OCI-LY1 (cell line): ENCODE measurements around the gene PDZRN3.

ENCODE experiments used
- EZH2 ChIP-seq: fragments of 200-600 bp; sonication (generic), shearing (Covaris generic); IDR thresholded peaks from 2 replicates; pipeline ENCODE4 v1.8.0; 2017; ENCODE audit warnings: borderline replicate concordance, mixed run types, mild to moderate bottlenecking, antibody characterized with exemption, low read length, moderate library complexity, mixed read lengths
- TF ChIP-seq, protein P1 (sequence below): fragments of 200-600 bp; sonication (generic), shearing (Covaris generic); IDR thresholded peaks from 2 replicates; pipeline ENCODE4 v1.5.1; 2017; ENCODE audit warnings: mild to moderate bottlenecking, antibody characterized with exemption, low read length, moderate library complexity, mixed read lengths

DNA sequence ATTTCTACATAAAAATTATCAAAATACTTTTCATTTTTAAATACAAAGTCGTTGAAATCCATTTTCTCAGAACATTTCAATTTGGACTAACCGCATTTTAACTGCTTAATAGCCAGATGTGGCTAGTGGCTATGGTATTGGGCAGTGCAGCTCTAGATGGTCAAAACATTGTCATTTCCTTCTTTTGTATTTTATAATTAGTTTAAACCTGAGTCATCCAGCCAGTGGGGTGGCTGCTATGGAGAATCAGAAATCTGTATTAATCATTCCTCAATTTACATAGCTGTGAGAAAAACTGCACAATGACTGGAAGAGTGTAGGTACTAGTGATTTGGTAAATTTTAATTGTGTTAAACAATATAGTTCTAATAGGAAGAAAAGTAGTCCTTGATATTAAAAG, 245.3 kb downstream of the PDZRN3 start:
- TF ChIP-seq, protein P1, sequence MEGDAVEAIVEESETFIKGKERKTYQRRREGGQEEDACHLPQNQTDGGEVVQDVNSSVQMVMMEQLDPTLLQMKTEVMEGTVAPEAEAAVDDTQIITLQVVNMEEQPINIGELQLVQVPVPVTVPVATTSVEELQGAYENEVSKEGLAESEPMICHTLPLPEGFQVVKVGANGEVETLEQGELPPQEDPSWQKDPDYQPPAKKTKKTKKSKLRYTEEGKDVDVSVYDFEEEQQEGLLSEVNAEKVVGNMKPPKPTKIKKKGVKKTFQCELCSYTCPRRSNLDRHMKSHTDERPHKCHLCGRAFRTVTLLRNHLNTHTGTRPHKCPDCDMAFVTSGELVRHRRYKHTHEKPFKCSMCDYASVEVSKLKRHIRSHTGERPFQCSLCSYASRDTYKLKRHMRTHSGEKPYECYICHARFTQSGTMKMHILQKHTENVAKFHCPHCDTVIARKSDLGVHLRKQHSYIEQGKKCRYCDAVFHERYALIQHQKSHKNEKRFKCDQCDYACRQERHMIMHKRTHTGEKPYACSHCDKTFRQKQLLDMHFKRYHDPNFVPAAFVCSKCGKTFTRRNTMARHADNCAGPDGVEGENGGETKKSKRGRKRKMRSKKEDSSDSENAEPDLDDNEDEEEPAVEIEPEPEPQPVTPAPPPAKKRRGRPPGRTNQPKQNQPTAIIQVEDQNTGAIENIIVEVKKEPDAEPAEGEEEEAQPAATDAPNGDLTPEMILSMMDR, result no peak
- no peak for TF ChIP-seq EZH2
